ENCODE data around the gene B4GALT2.

DNA sequence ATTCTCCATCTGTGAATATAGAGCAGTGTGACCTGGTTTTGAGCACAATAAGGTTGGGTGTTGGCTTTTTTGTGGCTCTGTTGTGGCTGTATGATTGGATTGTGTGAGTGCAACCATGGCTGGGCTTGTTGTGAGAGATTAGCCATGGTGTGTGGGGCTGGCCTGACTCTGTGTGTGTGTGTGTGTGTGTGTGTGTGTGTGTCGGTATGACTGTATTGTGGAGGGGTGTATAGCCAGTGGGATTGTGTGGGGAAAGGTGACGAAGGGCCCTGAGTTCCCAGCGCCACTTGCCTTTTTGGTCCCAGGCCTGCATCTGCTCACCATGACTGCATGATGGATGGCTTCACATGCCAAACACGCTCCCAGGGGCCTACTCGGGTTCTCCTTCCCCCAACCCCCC lies 58.1 kb downstream of the B4GALT2 start:
- TF ChIP-seq, protein P1, sequence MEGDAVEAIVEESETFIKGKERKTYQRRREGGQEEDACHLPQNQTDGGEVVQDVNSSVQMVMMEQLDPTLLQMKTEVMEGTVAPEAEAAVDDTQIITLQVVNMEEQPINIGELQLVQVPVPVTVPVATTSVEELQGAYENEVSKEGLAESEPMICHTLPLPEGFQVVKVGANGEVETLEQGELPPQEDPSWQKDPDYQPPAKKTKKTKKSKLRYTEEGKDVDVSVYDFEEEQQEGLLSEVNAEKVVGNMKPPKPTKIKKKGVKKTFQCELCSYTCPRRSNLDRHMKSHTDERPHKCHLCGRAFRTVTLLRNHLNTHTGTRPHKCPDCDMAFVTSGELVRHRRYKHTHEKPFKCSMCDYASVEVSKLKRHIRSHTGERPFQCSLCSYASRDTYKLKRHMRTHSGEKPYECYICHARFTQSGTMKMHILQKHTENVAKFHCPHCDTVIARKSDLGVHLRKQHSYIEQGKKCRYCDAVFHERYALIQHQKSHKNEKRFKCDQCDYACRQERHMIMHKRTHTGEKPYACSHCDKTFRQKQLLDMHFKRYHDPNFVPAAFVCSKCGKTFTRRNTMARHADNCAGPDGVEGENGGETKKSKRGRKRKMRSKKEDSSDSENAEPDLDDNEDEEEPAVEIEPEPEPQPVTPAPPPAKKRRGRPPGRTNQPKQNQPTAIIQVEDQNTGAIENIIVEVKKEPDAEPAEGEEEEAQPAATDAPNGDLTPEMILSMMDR (IDR thresholded peaks at IDR 0.05), result no peak
- TF ChIP-seq POLR2AphosphoS5 (IDR thresholded peaks at IDR 0.05), result no peak
- no peak for TF ChIP-seq POLR2A (IDR thresholded peaks at IDR 0.05)
- TF ChIP-seq EP300 (IDR thresholded peaks at IDR 0.05), result no peak

Measured in upper lobe of left lung (tissue), 4 donors.